HG03439 (cell line): ENCODE measurements around the gene RPL6.
"Not testable (repeated sequence)": the region's sequence is repeated elsewhere in the genome, so short reads cannot be mapped to it uniquely, and the experiment has no call there.

ENCODE experiments used
- ATAC-seq: cut with Tn5 transposase; IDR thresholded peaks from one replicate; pipeline ENCODE4 v1.9.1; 2021; ENCODE audit warnings: mild to moderate bottlenecking, moderate library complexity; ENCODE audit not compliant: unreplicated experiment

Gene RPL6

DNA sequence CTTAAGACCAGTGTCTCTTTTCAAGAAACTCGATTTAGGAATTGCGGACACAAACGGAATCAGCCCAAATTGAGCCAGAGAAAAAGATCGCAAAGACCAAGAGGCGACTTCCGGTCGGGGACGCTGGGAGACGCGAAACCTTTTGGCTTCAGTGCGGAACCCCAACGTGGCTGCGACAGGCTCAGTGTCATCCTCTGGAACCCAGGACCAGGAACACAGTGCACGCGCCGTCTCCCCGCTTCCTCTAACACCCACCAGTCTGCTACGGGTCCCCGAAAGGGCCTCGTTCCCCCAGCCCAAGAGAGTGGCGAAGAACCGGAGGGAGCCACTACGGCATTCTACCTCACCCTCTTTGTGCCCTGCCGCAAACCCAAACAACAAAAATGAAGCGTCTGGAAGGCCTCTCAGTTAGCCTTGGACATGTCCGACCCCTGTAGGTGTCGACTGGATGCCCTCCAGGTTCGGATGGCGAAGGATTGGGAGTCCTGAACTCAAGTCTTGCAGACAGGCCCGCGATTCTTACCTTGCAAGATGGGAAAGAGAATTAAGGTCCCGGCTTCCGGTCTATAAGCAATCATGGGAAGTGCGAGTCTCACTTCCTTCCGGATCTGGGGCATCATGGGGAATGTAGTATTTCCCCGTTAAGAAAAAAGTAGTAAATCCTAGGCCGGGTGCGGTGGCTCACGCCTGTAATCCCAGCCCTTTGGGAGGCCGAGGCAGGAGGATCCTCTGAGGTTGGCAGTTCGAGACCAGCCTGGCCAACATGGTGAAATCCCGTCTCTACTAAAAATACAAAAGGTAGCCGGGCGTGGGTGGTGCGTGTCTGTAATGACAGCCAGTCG is at the start of gene RPL6:
Gene RPL6 (minus strand): TSS at position 542 of the 842 bp plus-strand sequence. CDS start 949 bp downstream, outside the sequence.
- ATAC-seq, result peak; percentile 83

DNA sequence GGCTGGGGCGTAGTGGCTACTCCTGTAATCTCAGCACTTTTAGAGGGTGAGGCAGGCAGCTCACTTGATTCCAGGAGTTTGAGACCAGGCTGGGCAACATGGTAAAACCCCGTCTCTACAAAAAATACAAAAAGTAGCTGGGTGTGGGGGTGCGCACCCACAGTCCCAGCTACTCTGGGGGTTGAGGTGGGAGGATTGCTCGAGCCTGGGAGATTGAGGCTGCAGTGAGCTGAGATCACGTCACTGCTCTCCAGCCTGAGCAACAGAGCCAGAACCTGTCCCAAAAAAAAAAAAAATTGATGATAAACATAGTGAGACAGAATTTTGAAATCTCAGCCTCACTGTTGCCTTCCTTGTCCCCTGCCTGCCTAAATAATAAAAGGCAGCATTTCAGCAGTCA is 49.3 kb upstream of the RPL6 start:
- ATAC-seq, result no peak

DNA sequence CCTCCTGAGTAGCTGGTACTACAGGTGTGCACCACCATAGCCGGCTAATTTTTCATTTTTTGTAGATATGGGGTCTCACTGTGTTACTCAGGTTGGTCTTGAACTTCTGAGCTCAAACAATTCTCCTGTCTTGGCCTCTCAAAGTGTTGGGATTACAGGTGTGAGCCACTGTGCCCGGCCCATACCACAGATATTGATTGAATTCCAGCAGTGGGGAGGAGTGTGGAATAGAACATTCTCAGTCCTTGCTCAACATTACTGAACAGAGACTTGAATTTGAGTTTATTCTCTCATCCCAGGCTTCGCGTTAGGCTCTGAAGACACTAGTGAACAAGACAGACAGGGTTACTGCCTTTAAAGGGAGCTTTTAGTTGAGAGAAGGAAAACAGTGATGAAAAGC is 48.9 kb upstream of the RPL6 start:
- no peak for ATAC-seq

DNA sequence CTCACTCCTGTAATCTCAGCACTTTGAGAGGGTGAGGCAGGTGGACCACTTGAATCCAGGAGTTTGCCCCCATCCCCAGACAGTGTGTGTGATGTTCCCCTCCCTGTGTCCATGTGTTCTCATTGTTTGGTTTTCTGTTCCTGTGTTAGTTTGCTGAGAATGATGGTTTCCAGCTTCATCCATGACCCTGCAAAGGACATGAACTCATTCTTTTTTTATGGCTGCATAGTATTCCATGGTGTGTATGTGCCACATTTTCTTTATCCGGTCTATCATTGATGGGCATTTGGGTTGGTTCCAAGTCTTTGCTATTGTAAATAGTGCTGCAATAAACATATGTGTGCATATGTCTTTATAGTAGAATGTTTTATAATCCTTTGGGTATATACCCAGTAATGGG is 47.7 kb upstream of the RPL6 start:
- not testable (repeated sequence) for ATAC-seq

DNA sequence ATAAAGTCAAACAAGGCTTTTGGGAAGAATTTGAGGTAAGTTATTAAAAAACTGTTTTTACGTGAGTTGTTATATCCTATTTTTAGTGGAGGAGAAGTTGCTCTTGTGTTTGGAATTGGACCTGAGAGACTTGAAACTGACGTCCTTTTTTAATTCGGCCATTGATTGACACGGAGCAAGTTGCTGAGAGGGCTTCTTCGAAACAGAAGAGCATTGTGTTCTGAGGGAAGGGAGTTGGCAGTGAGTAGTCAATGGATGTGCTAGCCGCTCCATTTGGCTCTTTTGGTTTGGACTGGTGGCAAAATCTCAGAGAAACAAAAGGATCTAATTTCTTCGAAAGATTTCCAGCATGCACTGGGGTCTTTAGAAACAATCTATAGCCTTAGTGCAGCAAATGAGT is 46.6 kb upstream of the RPL6 start:
- ATAC-seq, result no peak

DNA sequence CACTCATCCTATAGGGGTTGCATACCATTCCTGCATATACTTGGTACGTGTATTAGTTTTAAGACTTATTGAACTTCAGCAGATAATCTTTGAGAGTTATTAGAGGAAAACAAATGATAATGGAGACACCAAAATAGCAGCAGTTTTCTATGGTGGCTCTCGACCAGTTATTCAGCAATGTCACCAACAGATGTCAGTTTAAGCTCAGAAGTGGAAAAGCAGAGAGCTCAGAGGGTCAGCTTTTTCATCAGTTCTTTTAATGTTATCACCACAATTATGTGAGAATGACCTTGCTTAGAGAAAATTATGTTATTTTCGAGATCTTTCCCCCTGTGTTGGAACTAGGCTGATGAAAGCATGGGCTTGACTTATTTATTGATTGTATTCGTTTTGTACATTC is 41.3 kb upstream of the RPL6 start:
- no peak for ATAC-seq

DNA sequence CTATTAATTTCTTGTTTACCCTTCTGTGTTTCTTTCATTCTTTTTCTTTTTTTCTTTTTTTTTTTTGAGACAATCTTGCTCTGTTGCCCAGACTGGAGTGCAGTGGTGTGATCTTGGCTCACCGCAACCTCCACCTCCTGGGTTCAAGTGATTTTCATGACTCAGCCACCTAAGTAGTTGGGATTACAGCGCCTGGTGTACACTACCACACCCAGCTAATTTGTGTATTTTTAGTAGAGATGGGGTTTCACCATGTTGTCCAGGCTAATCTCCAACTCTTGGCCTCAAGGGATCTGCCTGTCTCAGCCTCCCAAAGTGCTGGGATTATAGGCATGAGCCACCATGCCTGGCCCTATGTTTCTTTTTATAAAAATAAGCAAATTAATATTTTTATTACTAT is 38.8 kb upstream of the RPL6 start:
- ATAC-seq, result not testable (repeated sequence)

DNA sequence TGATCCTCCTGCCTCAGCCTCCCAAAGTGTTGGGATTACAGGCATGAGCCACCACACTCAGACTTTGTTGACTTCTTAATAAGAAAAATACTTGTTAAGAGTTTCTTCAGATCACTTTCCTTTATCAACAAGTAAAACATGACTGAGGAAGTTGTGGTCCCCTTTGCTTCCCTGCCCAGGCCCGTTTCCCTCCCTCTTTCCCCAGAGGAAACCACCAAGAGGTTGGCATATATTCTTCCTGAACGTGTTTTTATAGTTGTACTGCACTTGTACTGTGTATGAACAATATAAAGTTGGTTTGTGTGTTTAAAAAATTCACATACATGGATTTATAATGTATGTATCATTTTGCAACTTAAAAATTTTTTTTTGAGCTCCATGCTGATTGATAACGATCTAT is 37.7 kb upstream of the RPL6 start:
- ATAC-seq, result no peak

DNA sequence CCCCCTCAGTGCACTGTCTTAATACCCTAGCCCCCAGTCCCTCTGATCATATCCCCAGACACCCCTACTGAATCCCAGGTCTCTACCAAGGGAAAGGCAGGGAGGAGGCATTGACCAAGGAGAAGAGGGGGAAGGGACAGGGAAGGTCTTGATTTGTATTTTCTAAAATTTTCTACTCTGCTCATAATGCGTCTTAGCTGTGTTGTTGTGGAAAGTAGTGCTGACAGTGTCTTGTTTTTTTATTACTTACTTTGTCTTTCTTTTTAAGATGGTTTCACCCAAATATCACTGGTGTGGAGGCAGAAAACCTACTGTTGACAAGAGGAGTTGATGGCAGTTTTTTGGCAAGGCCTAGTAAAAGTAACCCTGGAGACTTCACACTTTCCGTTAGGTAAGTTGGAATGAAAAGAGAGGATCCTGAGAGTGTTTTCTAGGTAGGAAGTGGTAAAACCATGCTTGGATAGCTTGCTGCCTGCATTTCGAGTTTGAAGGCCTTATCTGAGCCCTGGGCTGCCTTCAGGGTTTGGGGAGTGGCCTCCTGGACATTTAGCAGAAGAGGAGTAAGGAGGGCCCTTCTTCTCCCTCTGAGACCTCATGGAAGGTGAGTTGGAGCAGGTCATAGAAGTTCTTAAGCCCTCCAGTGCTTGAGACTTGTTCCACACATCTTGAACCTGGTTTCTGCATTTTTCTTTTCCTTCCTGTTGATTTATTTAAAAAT is 36.8 kb upstream of the RPL6 start:
- no peak for ATAC-seq

DNA sequence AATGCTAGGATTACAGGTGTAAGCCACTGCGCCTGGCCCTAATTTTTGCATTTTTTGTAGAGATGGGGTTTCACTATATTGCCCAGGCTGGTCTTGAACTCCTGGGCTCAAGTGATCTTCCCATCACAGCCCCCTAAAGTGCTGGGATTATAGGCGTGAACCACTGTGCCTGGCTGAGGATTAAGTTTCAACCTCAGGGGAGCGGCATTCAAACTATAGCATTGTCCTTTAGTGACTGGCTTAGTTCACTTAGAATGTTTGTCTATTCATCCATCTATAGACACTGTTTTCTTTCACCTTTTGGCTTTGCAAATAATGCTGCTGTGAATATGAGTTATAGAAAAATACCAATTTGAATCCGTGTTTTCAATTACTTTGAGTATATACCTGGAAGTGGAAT is 34.5 kb upstream of the RPL6 start:
- ATAC-seq, result no peak

DNA sequence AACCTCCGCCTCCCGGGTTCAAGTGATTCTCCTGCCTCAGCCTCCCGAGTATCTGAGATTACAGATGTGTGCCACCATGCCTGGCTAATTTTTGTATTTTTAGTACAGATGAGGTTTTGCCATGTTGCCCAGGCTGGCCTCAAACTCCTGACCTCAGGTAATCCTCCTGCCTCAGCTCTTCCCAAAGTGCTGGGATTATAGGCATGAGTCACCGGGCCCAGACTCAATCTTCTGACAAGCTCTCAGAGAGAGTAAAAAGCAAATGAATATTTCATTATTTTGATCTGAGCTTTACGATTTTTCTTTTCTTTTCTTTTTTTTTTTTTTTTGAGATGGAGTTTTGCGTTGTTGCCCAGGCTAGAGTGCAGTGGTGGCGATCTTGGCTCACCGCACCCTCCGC is 31.2 kb upstream of the RPL6 start:
- ATAC-seq, result not testable (repeated sequence)

DNA sequence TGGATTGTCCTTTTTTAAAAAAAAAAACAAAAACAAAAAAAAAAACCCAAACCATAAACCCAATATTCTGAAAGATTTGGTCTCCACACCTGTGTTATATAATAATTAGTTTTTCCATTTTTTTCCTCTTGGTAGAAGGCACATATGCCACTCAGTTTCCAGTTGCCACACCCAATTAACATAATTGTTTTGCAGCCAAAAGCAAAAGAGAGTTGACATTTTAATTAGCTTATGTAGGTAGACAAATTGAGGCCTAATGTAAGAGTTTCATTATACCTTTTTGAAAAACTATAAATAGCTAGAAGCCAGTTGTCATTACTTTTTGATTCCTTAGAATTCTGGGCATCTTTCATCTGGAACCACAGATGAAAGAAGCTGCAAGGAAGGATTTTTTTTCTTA is 30.4 kb upstream of the RPL6 start:
- ATAC-seq, result no peak

DNA sequence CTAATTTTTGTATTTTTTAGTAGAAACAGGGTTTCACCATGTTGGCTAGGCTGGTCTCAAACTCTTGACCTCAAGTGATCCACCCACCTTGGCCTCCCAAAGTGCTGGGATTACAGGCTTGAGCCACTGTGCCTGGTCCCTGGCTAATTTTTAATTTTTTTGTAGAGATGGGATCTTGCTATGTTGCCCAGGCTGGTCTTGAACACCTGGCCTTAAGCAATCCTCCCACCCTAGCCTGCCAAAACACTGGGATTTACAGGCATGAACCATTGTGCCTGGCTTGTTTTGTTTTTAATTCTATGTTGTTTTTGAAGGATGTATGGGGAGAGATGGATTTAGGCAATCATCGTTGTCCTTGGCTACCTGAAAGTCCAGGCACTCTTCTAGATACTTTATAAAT is 29.2 kb upstream of the RPL6 start:
- not testable (repeated sequence) for ATAC-seq

DNA sequence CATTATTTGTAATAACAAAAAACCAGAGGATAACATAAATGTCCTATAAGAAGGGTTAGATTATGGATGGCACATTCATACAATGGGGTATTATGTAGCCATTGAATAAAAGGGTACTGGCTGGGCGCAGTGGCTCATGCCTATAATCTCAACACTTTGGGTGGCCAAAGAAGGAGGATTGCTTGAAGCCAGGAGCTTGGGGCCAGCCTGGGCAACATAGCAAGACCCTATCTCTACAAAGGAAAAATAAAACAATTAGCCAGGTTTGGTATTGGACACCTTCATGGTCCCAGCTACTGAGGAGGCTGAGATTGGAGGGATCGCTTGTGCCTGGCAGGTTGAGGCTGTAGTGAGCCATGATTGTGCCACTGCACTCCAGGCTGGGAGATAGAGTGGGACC is 24.1 kb upstream of the RPL6 start:
- no peak for ATAC-seq

DNA sequence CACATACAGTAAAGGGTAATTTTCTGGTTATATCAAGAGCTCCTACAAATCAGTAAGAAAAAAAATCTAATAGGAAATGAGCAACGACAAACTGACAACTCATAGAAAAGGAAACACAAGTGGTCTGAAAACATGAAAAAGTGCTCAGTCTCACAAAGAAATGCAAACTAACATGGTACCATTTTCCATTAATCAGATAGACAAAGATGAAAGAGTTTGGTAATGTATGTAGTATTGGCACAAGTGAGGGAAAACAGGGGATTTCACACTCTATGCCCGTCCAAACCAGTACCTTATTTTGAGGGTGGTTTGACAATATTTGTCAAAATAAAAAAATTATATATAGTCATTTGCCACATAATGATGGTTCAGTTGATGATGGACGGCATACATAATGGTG is 22.6 kb upstream of the RPL6 start:
- no peak for ATAC-seq

DNA sequence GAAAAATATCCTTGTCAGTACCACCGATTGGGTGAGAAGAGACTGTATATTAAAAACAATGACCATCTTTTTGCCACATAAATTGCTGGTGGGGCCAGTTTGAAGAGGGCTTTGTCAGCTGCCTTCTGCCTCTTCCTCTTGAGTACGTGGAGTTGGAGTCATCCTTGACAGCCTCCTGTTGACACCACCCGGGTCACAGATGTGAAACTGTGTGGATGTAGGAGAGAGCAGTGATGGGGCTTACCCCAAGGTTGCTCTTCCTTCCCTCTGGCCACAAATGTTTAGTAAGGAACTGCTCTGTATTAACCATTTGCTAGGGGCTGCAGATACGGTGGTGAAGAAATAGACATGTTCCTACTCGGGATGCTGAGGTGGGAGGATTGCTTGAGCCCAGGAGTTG is 21.5 kb upstream of the RPL6 start:
- ATAC-seq, result no peak

DNA sequence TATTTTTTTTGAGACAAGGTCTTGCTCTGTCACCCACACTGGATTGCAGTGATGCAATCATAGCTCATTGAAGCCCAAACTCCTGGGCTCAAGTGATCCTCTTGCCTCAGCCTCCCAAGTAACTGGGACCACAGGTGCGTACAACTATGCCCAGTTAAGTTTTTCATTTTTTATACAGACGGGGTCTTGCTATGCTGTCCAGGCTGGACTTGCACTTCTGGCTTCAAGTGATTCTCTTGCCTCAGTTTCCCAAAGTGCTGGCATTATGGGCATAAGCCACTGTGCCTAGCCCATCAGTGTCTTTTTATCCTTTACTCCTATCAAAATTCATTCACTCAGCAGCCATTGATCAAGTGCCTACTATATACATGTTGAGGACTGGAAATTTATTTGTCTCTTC is 18.4 kb upstream of the RPL6 start:
- ATAC-seq, result no peak

DNA sequence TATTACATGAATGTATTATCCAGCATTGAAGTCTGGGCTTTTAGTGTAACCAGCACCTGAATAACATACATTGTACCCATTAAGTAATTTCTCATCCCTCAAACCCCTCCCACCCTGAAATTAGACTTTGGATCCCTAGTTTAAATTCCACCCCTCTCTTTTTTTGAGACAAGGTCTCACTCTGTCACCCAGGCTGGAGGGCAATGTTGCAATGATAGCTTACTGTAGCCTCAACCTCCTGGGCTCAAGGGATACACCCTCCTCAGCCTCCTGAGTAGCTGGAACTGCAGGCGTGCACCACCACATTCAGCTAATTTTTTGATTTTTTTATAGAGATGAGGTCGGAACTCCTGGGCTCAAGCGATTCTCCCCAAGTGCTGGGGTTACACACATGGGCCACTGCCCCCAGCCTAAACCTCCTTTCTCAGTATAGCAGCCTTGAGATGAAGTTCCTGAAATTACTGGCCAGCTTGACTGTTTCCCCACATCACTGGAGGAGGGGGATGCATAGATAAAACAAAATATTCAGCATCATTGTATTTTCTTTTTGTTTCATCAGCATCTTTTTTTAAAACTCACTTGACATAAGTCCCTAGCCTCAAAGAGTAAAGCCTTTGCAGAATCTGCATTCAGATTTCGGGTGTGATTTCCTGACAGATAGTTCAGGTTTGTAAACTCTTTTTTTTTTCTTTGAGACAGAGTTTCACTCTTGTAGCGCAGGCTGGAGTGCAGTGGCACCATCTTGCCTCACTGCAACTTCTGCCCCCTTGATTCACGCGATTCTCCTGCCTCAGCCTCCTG is 16.4 kb upstream of the RPL6 start:
- ATAC-seq, result no peak

DNA sequence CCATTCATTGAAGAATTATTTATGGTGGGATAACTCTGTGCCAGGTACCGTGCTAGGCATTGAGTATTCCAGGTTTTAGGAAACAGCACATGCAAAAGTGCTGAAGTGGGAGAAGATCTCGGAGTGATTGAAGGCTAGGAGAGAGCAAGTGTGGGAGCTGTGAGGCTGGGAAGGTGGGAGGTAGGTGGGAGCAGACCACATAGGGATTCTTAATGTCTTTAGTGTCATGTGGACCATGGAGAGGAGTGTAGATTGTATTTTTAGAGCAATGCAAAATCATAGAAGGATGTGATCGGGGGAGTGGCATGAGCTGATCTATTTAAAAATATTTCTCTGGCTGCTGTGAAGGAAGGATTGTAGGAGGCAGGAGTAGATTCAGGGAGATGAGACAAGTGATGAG is 14.7 kb upstream of the RPL6 start:
- no peak for ATAC-seq

DNA sequence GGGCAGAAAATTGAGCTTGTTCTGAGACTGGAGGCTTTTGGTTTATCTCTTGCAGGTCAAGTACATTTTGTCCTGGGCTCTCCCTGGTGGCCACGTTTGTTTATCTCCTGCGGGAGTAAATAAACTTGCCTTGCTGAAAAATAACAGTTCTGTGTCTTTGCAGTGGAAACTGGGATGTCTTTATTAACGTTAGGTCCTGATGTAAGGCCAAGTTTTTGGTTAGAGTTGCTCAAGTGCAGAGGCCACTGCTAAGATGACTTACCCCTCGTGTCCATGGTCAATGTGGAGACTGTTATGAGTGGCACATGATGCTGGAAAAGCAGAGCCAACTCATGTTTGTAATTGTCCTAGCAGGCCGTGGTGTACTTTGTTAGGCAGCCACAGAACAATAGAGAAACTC is 13.1 kb upstream of the RPL6 start:
- ATAC-seq, result no peak

DNA sequence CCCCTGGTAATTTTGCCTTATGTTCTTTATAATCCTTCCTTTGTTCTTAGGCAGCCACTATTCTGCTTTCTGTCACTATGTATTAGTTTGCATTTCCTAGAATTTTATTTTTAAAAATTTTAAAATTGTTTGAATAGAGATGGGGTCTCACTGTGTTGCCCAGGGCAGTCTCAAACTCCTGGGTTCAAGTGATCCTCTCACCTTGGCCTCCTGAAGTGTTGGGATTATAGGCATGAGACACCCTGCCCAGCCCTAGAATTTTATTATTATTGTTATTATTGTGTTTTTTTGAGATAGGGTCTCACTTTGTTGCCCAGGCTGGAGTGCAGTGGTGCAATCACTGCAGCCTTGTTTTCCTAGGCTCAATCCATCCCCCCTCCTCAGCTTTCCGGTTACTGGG is 12.0 kb upstream of the RPL6 start:
- ATAC-seq, result no peak

DNA sequence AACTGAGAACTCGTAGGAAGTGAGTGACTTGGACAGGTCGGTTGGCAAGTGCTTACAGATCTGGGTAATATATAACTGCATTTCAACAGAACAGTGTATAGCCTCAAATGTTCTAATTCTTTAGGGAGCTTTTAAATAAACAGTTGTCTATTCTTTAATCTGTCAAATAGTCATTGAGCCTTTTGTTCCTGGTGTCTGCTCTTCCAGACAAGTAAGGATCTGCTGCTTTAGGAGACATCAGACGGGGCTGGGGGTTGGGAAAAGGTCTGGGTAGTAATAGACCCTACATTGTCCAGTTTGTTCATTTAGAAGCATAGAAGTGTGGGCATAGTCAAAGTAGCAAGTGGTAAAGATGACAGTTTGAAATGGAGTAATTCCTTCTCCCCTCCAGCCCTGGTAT is 11.3 kb upstream of the RPL6 start:
- ATAC-seq, result no peak
